Naive thymus-derived CD4-positive, alpha-beta T cell (primary cell): ENCODE measurements around the gene CDH23. TPM values are rescaled to one million over a fixed set of nuclear protein-coding genes. Genes with fewer than 3 reads are reported as not detected.

ENCODE experiments used
- ATAC-seq: fragments of 150-1000 bp; cut with Tn5 transposase; 2 replicates; pipeline ENCODE4 v1.10.0; 2021; ENCODE audit warnings: mild to moderate bottlenecking, moderate library complexity
- CTCF ChIA-PET: fragments of 350-600 bp; sonication (Branson Sonifier 250); formaldehyde crosslinking; loops from one replicate; lab custom pipeline; 2021; ENCODE audit warnings: antibody characterized with exemption; lab: Charles Lee
- POLR2A ChIA-PET: fragments of 350-600 bp; sonication (Branson Sonifier 250); formaldehyde crosslinking; loops from one replicate; lab custom pipeline; 2021; ENCODE audit warnings: antibody characterized with exemption, inconsistent platforms; lab: Charles Lee
- DNase-seq, 9 donors: peaks; one replicate each; pipeline versions ENCODE4 v3.0.0 to v3.0.0-alpha.2; 2020 to 2022; ENCODE audit warnings: mixed read lengths in 1 of 9
- H3K27ac ChIP-seq: one replicate; pipeline ENCODE4 v1.7.0; 2013; ENCODE audit warnings: mild to moderate bottlenecking, low read depth, low read length, moderate library complexity
- H3K27me3 ChIP-seq, 2 donors: one replicate each; pipeline ENCODE4 v1.7.0; 2013; ENCODE audit warnings: low read length in 2 of 2, mild to moderate bottlenecking in 2 of 2, moderate library complexity in 2 of 2; ENCODE audit not compliant: control insufficient read depth in 2 of 2, insufficient read depth in 2 of 2
- H3K36me3 ChIP-seq, 3 experiments: 1 replicate in 2 of 3; 2 replicates in 1 of 3; pipeline ENCODE4 v1.7.0; 2013; ENCODE audit warnings: low read length in 3 of 3, mild to moderate bottlenecking in 3 of 3, moderate library complexity in 1 of 3; ENCODE audit not compliant: insufficient read depth in 3 of 3, control insufficient read depth in 2 of 3
- H3K4me1 ChIP-seq, 2 donors: one replicate each; pipeline ENCODE4 v1.7.0; 2013; ENCODE audit warnings: low read length in 2 of 2, mild to moderate bottlenecking in 2 of 2, moderate library complexity in 1 of 2; ENCODE audit not compliant: control insufficient read depth in 2 of 2, insufficient read depth in 2 of 2
- H3K4me3 ChIP-seq: 2 replicates; pipeline ENCODE4 v1.7.0; 2013; ENCODE audit warnings: mild to moderate bottlenecking, low read length
- H3K9me3 ChIP-seq, 3 experiments: 1 replicate in 2 of 3; 2 replicates in 1 of 3; pipeline ENCODE4 v1.7.0; 2013; ENCODE audit warnings: low read length in 3 of 3; ENCODE audit not compliant: control insufficient read depth in 2 of 3
- H3K27ac Mint-ChIP-seq, 9 donors: one replicate each; pipeline ENCODE4 v1.8.0; 2020 to 2022; ENCODE audit warnings: mixed read lengths in 9 of 9, mild to moderate bottlenecking in 8 of 9, moderate library complexity in 5 of 9, inconsistent platforms in 2 of 9
- H3K27me3 Mint-ChIP-seq, 5 donors: one replicate each; pipeline ENCODE4 v1.8.0; 2021 to 2022; ENCODE audit warnings: mixed read lengths in 5 of 5, mild to moderate bottlenecking in 1 of 5
- H3K36me3 Mint-ChIP-seq, 5 donors: one replicate each; pipeline ENCODE4 v1.8.0; 2020 to 2022; ENCODE audit warnings: mixed read lengths in 5 of 5, mild to moderate bottlenecking in 3 of 5, inconsistent platforms in 1 of 5
- H3K4me1 Mint-ChIP-seq, 7 donors: one replicate each; pipeline ENCODE4 v1.8.0; 2020 to 2022; ENCODE audit warnings: mixed read lengths in 7 of 7, mild to moderate bottlenecking in 3 of 7, inconsistent platforms in 1 of 7
- H3K4me3 Mint-ChIP-seq, 10 donors: one replicate each; pipeline ENCODE4 v1.8.0; 2020 to 2022; ENCODE audit warnings: mild to moderate bottlenecking in 10 of 10, mixed read lengths in 10 of 10, moderate library complexity in 6 of 10, inconsistent platforms in 2 of 10
- H3K9me3 Mint-ChIP-seq, 11 donors: one replicate each; pipeline ENCODE4 v1.8.0; 2020 to 2022; ENCODE audit warnings: mixed read lengths in 11 of 11, mild to moderate bottlenecking in 4 of 11, inconsistent platforms in 1 of 11, moderate library complexity in 1 of 11
- intact Hi-C, 2 donors: fragments of 100-400 bp; cut with micrococcal nuclease; formaldehyde crosslinking; loops; one replicate each; pipeline ENCODE4 v1.15.1; 2023
- polyA plus RNA-seq, 2 donors: library from polyadenylated mRNA; unstranded; fragments of 300-500 nt; fragmentation: Illumina TruSeq; gene quantifications; one replicate each; pipeline ENCODE4 v1.2.3, GENCODE V29; 2021
- total RNA-seq, 6 experiments: library from RNA in 5 of 6; stranded (reverse) in 5 of 6; gene quantifications; 1 replicate in 5 of 6; 2 replicates in 1 of 6; pipeline ENCODE4 v1.2.3 and lab custom pipeline; 2021 to 2026

Gene CDH23
- total and polyA plus RNA-seq, 7 experiments from 2014 or later: 1.1 to 18.3 (median 7.9) TPM

- CTCF ChIA-PET: no interaction called here
- Mint-ChIP-seq H3K4me1 (no peaks in the 10 kb centered on the region), H3K27ac (no peak overlapping the region), H3K27me3 (no peaks in the 10 kb centered on the region), H3K4me3 (no peak overlapping the region), H3K36me3 (no peaks in the 10 kb centered on the region), H3K9me3 (no peaks in the 10 kb centered on the region)
- ATAC-seq: no peak
- H3K4me1 ChIP-seq: no peaks in the 10 kb centered on the region
- intact Hi-C loops: no loop called here
- no peaks in the 10 kb centered on the region for H3K36me3 ChIP-seq
- no peaks in the 10 kb centered on the region for H3K9me3 ChIP-seq
- H3K27me3 ChIP-seq: no peaks in the 10 kb centered on the region
- H3K4me3 ChIP-seq: no peak overlapping the region
- H3K27ac ChIP-seq: no peak overlapping the region
- POLR2A ChIA-PET: no interaction called here
- no peak for DNase-seq
These were observed 180.6 kb downstream of the CDH23 start for GRCh38 chr10:71577345-71577744.

DNA sequence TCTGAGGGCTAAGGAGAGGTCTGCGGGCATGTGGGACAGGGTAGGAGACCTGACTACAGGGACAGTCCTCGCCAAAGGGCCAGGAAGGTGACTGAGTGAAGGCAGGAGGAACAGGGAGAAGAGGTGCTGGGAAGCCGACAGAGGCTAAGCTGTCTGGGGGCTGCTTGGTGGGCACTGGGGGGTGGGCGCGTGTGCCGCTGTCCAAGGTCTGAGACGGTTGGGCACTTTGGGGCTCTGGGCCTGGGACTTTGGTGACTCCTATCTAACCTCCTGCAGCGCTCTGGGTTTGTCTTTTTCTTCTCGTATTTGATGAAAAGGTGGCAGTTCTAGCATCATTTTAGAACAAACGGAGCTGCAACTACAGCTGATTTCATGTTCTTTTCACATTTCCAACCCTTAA lies 181.3 kb downstream of the CDH23 start:
- no peak overlapping the region for H3K27ac Mint-ChIP-seq
- H3K9me3 Mint-ChIP-seq: no peaks in the 10 kb centered on the region
- ATAC-seq: no peak
- Histone ChIP-seq H3K9me3 (no peaks in the 10 kb centered on the region), H3K36me3 (no peaks in the 10 kb centered on the region), H3K27me3 (no peaks in the 10 kb centered on the region), H3K4me1 (no peaks in the 10 kb centered on the region), H3K27ac (no peak overlapping the region), H3K4me3 (no peak overlapping the region)
- H3K4me1 Mint-ChIP-seq: no peaks in the 10 kb centered on the region
- ChIA-PET CTCF (no interaction called here), POLR2A (no interaction called here)
- no peak for DNase-seq
- H3K36me3 Mint-ChIP-seq: no peaks in the 10 kb centered on the region
- H3K27me3 Mint-ChIP-seq: no peaks in the 10 kb centered on the region
- intact Hi-C loops: no loop called here
- H3K4me3 Mint-ChIP-seq: no peak overlapping the region

DNA sequence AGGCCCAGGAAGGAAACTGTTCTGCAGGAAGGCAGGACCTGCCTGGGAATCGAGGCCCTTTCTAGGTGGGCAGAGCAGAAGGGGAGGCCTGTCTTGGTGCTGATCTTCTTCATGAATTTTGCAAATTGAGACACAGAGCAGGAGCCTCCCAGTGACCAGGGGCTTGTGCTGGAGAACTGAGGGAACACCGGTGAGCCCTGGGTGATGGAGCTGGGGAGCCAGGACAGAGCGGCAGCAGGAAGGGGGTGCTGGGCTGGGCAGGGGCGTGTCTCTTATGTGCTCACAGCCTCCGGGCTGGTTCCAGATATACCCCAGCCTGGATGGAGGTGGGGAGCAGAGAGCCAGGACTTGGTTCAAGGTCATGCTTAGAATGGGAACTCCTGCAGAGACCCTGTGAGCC lies 182.9 kb downstream of the CDH23 start:
- CTCF ChIA-PET: no interaction called here
- H3K27me3 Mint-ChIP-seq: no peaks in the 10 kb centered on the region

GRCh38 chr10:71580415-71580814 lies 183.7 kb downstream of the CDH23 start:
- no peak overlapping the region for H3K27ac ChIP-seq
- H3K9me3 ChIP-seq: no peaks in the 10 kb centered on the region
- H3K27ac Mint-ChIP-seq: no peak overlapping the region
- no peak overlapping the region for H3K4me3 ChIP-seq
- no peak for ATAC-seq
- CTCF ChIA-PET: no interaction called here
- H3K27me3 Mint-ChIP-seq: no peaks in the 10 kb centered on the region
- intact Hi-C loops: no loop called here
- H3K36me3 ChIP-seq: no peaks in the 10 kb centered on the region
- H3K9me3 Mint-ChIP-seq: no peaks in the 10 kb centered on the region
- POLR2A ChIA-PET: no interaction called here
- DNase-seq: no peak
- H3K27me3 ChIP-seq: no peaks in the 10 kb centered on the region
- H3K4me1 Mint-ChIP-seq: no peaks in the 10 kb centered on the region
- no peak overlapping the region for H3K4me3 Mint-ChIP-seq
- no peaks in the 10 kb centered on the region for H3K36me3 Mint-ChIP-seq
- no peaks in the 10 kb centered on the region for H3K4me1 ChIP-seq

More for the DNA sequence above, 182.9 kb downstream of the CDH23 start:
- no peak overlapping the region for H3K4me3 Mint-ChIP-seq
- H3K27ac Mint-ChIP-seq: no peak overlapping the region
- H3K4me1 Mint-ChIP-seq: no peaks in the 10 kb centered on the region
- Histone ChIP-seq H3K4me1 (no peaks in the 10 kb centered on the region), H3K4me3 (no peak overlapping the region), H3K27me3 (no peaks in the 10 kb centered on the region), H3K36me3 (no peaks in the 10 kb centered on the region), H3K9me3 (no peaks in the 10 kb centered on the region), H3K27ac (no peak overlapping the region)
- no peaks in the 10 kb centered on the region for H3K9me3 Mint-ChIP-seq
- no peak for ATAC-seq
- intact Hi-C loops: no loop called here
- H3K36me3 Mint-ChIP-seq: no peaks in the 10 kb centered on the region
- DNase-seq: no peak
- POLR2A ChIA-PET: no interaction called here

DNA sequence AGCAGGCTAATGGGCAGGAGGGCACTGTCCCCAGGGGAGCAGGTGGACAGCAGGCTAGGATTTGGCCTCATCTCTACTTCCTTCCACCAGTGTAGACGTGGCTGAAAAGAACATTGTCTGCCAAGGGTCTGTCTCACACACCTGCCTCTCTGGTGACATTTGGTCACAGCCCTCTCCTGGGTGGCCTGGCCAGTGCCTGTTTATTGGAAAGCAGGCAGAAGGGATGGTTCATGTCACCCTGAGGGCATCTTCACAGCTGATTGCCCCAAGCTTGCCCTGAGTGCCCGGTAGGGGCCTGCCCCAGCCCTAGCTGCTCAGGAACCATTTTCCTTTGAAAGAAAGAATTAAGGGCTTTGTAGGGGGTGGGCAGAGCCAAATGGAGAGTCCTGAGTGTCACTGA lies 184.2 kb downstream of the CDH23 start:
- no peaks in the 10 kb centered on the region for H3K36me3 ChIP-seq
- H3K4me1 ChIP-seq: no peaks in the 10 kb centered on the region
- CTCF ChIA-PET: no interaction called here
- no peak overlapping the region for H3K27ac ChIP-seq
- no peaks in the 10 kb centered on the region for H3K36me3 Mint-ChIP-seq
- POLR2A ChIA-PET: no interaction called here
- no peaks in the 10 kb centered on the region for H3K9me3 ChIP-seq
- no peaks in the 10 kb centered on the region for H3K27me3 Mint-ChIP-seq
- H3K4me3 ChIP-seq: no peak overlapping the region
- H3K27ac Mint-ChIP-seq: no peak overlapping the region
- ATAC-seq (no peak), DNase-seq (no peak)
- H3K27me3 ChIP-seq: no peaks in the 10 kb centered on the region
- no peaks in the 10 kb centered on the region for H3K4me1 Mint-ChIP-seq
- H3K9me3 Mint-ChIP-seq: no peaks in the 10 kb centered on the region
- H3K4me3 Mint-ChIP-seq: no peak overlapping the region
- intact Hi-C loops: no loop called here

DNA sequence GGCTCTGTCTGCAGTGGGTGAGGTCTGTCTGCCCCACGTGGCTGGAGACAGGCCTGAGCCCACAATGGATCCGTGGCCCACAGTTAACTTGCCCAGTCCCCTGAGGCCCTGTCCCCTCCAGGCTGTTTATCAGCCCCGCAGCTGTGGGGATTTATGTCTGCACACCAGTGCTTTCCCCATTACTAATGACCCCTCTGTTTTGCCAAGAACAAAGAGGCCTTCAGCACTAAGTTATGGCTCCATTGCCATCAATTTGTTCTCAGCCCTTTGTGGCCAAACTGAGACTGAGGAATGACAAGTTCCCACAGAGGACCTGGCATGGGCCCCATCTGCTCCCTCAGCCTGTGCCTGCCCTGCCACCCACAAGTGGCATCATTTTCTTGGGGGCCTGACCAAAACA lies 184.7 kb downstream of the CDH23 start:
- H3K27ac Mint-ChIP-seq: no peak overlapping the region
- no peaks in the 10 kb centered on the region for H3K9me3 Mint-ChIP-seq
- intact Hi-C loops: no loop called here
- ChIA-PET CTCF (no interaction called here), POLR2A (no interaction called here)
- no peaks in the 10 kb centered on the region for H3K4me1 Mint-ChIP-seq
- Histone ChIP-seq H3K27me3 (no peaks in the 10 kb centered on the region), H3K9me3 (no peaks in the 10 kb centered on the region), H3K27ac (no peak overlapping the region), H3K4me1 (no peaks in the 10 kb centered on the region), H3K36me3 (no peaks in the 10 kb centered on the region), H3K4me3 (no peak overlapping the region)
- H3K4me3 Mint-ChIP-seq: no peak overlapping the region
- ATAC-seq: no peak
- H3K36me3 Mint-ChIP-seq: no peaks in the 10 kb centered on the region
- H3K27me3 Mint-ChIP-seq: no peaks in the 10 kb centered on the region
- no peak for DNase-seq

DNA sequence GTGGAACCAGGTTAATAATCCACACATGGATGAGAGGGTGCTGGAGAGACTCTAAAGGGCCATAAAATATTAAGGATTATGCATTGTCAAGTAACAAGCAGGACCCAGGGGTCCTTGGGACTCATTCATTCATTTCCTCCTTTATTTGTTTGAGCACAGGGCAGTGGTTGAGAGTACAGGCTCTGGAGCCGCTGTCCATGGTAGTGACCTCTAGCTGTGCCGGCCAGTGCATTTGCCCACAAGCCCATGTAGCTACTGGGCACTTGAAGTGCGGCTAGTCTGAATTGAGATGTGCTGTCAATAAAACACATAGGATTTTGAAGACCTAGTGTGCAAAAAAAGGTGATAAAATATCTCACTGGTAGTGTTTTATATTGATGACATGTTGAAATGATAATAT lies 185.3 kb downstream of the CDH23 start:
- intact Hi-C loops: no loop called here
- no peak overlapping the region for H3K4me3 Mint-ChIP-seq
- Histone ChIP-seq H3K36me3 (no peaks in the 10 kb centered on the region), H3K27me3 (no peaks in the 10 kb centered on the region), H3K4me1 (no peaks in the 10 kb centered on the region), H3K4me3 (no peak overlapping the region), H3K27ac (no peak overlapping the region), H3K9me3 (no peaks in the 10 kb centered on the region)
- H3K9me3 Mint-ChIP-seq: no peaks in the 10 kb centered on the region
- peaks cover 0 to 2% (median 0%) of the 10 kb centered on the region in 5 donors for H3K27me3 Mint-ChIP-seq
- POLR2A ChIA-PET: no interaction called here
- H3K4me1 Mint-ChIP-seq: no peaks in the 10 kb centered on the region
- DNase-seq (no peak), ATAC-seq (no peak)
- no peak overlapping the region for H3K27ac Mint-ChIP-seq
- CTCF ChIA-PET: interaction anchor here (0.9 kb wide), 1 partner anchor 13 kb away, joined by 4 read pairs; no protein-coding TSS in a partner anchor
- H3K36me3 Mint-ChIP-seq: no peaks in the 10 kb centered on the region
